ENCODE data around the gene ADGB.

Gene ADGB

GRCh38 chr6:146827216-146827928 is 228.6 kb downstream of the ADGB start:
- no peak for DNase-seq (ENCODE audit: low read depth, low spot score)

GRCh38 chr6:146829792-146830565 is 231.2 kb downstream of the ADGB start:
- no peak for DNase-seq (ENCODE audit: low read depth, low spot score)
- TF ChIP-seq CTCF (IDR thresholded peaks at IDR 0.05; ENCODE audit: low read depth, low read length), result no peak
- in situ Hi-C loops (cut with HindIII; ENCODE audit: low sequenced_read_pairs), result no loop called here
- H3K4me3 ChIP-seq (ENCODE audit: low read depth, low read length), result no peak overlapping the region

More at GRCh38 chr6:146827216-146827928, 228.6 kb downstream of the ADGB start:
- in situ Hi-C loops (cut with HindIII; ENCODE audit: low sequenced_read_pairs), result no loop called here
- TF ChIP-seq CTCF (IDR thresholded peaks at IDR 0.05; ENCODE audit: low read depth, low read length), result no peak
- H3K4me3 ChIP-seq (ENCODE audit: low read depth, low read length), result no peak overlapping the region

GRCh38 chr6:146833157-146833556 is 234.4 kb downstream of the ADGB start:
- in situ Hi-C loops (cut with HindIII; ENCODE audit: low sequenced_read_pairs), result no loop called here
- no peak overlapping the region for H3K4me3 ChIP-seq (ENCODE audit: low read depth, low read length)
- DNase-seq (ENCODE audit: low read depth, low spot score), result no peak
- no peak for TF ChIP-seq CTCF (IDR thresholded peaks at IDR 0.05; ENCODE audit: low read depth, low read length)

GRCh38 chr6:146840216-146840615 is 241.4 kb downstream of the ADGB start:
- TF ChIP-seq CTCF (IDR thresholded peaks at IDR 0.05; ENCODE audit: low read depth, low read length), result no peak
- no peak overlapping the region for H3K4me3 ChIP-seq (ENCODE audit: low read depth, low read length)
- no peak for DNase-seq (ENCODE audit: low read depth, low spot score)
- in situ Hi-C loops (cut with HindIII; ENCODE audit: low sequenced_read_pairs), result no loop called here

GRCh38 chr6:146840641-146841040 is 241.9 kb downstream of the ADGB start:
- in situ Hi-C loops (cut with HindIII; ENCODE audit: low sequenced_read_pairs), result no loop called here
- no peak for TF ChIP-seq CTCF (IDR thresholded peaks at IDR 0.05; ENCODE audit: low read depth, low read length)
- DNase-seq (ENCODE audit: low read depth, low spot score), result no peak
- no peak overlapping the region for H3K4me3 ChIP-seq (ENCODE audit: low read depth, low read length)

GRCh38 chr6:146847426-146847825 is 248.7 kb downstream of the ADGB start:
- in situ Hi-C loops (cut with HindIII; ENCODE audit: low sequenced_read_pairs), result no loop called here
- no peak overlapping the region for H3K4me3 ChIP-seq (ENCODE audit: low read depth, low read length)
- no peak for TF ChIP-seq CTCF (IDR thresholded peaks at IDR 0.05; ENCODE audit: low read depth, low read length)
- peak; percentile 28 for DNase-seq (ENCODE audit: low read depth, low spot score)

Measured in astrocyte of the spinal cord (primary cell).